ENCODE results near the gene CACNB1.
A peak's percentile ranks its signal among the peaks of the same experiment; 100 is the strongest.

Gene CACNB1

DNA sequence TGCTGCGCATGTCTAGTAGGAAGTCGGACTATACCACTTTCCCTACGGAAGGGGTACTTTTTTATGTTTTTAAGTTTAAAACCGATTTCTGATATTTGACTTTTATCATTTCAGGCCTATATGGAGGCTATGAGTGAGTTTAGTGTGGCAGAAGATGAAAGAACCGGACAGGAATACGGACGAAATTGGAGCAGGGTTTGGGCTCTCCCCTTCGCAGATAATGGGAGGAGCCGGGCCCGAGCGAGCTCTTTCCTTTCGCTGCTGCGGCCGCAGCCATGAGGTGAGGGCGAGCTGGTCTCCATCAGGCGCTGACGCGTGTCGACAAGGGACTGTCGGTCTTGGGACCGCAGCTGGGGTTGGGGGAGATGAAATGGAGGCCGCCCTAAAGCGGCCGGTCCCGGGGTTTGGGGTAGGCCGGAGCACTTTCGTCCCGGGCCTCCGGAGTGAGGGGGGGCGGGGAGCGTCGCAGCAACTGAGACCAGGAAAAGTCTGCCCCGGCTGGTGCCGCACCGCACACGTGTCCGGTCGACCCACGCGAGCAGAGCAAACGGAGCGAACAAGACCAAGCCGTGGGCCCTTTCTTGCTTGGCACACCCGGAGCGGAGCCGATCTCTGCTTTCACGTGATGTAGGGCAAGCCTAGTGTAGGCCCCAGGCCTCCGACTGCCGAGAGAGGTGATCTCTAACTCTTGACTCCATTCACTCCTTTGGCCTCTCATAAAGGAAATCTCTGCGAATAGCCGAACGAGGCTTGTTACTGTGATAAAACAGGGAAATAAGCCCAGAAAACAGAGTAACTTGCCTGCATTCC lies 2.8 kb upstream of the CACNB1 start, which contains the start of gene RPL19:
RPL19 (plus strand) TSS at position 214 of the 810 bp plus-strand sequence; CDS start at position 276, 62 bp downstream.
- DNase-seq (ENCODE audit: low read depth): peak; percentile 34
- H3K4me3 ChIP-seq (ENCODE audit: low read length): peak within 1 kb of the TSS; percentile 79
- TF ChIP-seq, protein P1, sequence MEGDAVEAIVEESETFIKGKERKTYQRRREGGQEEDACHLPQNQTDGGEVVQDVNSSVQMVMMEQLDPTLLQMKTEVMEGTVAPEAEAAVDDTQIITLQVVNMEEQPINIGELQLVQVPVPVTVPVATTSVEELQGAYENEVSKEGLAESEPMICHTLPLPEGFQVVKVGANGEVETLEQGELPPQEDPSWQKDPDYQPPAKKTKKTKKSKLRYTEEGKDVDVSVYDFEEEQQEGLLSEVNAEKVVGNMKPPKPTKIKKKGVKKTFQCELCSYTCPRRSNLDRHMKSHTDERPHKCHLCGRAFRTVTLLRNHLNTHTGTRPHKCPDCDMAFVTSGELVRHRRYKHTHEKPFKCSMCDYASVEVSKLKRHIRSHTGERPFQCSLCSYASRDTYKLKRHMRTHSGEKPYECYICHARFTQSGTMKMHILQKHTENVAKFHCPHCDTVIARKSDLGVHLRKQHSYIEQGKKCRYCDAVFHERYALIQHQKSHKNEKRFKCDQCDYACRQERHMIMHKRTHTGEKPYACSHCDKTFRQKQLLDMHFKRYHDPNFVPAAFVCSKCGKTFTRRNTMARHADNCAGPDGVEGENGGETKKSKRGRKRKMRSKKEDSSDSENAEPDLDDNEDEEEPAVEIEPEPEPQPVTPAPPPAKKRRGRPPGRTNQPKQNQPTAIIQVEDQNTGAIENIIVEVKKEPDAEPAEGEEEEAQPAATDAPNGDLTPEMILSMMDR (conservative IDR thresholded peaks at IDR 0.05; ENCODE audit: low read length): no peak

DNA sequence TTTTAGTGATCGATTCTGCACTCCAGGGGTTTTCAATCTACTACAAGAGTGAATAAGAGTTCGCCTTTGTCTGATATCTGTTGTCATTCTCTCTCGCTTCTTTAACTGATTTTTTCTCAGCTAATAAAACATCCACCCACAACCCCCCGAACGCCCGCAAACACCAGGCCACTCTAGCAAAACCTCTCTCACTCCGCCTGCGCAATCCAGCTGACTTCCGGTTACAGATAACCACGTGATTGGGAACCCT lies 2.3 kb upstream of the CACNB1 start:
- peak; percentile 94 for DNase-seq (ENCODE audit: low read depth)
- TF ChIP-seq, protein P1 (conservative IDR thresholded peaks at IDR 0.05; ENCODE audit: low read length): no peak
- H3K4me3 ChIP-seq (ENCODE audit: low read length): peak overlapping the region; percentile 79

DNA sequence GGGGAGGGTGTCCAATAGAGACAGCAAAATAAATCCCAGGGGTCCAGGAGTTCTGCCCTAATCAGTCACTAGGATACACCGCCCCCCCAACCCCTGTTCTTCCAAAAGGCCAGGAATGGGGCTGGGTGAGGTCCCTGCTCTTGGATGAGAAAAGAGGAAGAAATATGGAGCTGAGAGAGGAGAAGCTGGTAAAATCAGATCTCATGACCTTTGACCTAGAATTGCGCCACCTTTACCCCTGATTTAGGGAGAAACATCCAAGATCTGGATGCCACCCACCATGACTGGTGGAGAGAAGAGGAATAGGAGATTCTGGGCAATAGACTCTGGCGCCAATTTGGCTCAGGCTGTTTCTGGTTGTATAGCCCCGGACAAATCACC lies 707 bp upstream of the CACNB1 start:
- TF ChIP-seq, protein P1 (conservative IDR thresholded peaks at IDR 0.05; ENCODE audit: low read length): no peak
- DNase-seq (ENCODE audit: low read depth): no peak
- peak overlapping the region; percentile 81 for H3K4me3 ChIP-seq (ENCODE audit: low read length)

DNA sequence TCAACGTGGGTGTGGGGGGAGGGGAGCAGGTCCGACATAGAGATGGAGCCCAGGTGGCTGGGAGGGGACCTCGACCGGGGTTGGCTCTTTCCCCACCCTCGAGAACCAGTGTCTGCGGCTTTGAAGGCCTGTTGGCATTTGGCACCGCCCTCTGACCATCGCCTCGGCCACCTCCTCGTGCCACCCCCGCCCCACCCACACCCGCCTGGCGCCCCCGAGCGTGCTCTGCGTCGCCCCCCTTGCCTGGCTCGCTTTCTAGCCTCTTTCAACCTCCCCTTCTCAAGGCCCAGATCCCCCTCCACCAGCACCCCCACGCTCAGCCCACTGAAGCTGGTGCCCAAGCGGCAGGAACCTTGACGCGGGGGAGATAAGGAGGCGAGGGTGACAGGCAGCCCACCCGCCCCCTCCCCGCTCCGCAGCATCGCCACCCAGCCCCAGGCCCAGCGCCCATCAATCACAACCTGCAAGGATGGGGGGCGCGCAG lies 619 bp downstream of the CACNB1 start:
- TF ChIP-seq, protein P1 (conservative IDR thresholded peaks at IDR 0.05; ENCODE audit: low read length): no peak
- peak; percentile 28 for DNase-seq (ENCODE audit: low read depth)
- H3K4me3 ChIP-seq (ENCODE audit: low read length): peak overlapping the region; percentile 81

DNA sequence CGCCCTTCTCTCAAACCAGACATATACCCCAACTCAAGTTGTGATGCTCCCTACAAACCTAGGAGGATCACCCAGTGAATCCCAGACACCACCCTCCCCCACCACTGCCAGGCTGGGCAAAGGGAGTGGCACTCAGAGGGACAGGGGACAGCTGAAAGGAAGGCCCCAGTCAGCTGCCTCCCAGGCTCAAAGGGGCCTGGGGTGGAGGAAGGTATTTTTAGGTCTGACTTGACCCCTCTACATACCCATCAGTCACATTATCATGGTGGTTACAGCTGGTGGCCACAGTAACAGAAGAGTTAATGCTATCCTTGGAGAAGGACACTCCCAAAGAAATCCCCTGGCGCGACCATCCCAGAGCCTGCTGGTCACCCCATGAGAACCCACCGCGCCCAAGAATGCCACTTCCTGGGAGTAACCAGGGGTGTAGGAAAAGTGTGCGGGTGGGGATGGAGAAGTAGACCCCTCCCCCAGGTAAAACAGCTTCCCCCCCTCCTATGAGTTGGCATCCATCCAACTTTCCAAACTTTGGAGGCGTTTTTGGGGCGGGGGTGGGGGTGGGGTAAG lies 1.1 kb downstream of the CACNB1 start:
- DNase-seq (ENCODE audit: low read depth): peak; percentile 17
- H3K4me3 ChIP-seq (ENCODE audit: low read length): peak overlapping the region; percentile 81
- TF ChIP-seq, protein P1 (conservative IDR thresholded peaks at IDR 0.05; ENCODE audit: low read length): no peak

DNA sequence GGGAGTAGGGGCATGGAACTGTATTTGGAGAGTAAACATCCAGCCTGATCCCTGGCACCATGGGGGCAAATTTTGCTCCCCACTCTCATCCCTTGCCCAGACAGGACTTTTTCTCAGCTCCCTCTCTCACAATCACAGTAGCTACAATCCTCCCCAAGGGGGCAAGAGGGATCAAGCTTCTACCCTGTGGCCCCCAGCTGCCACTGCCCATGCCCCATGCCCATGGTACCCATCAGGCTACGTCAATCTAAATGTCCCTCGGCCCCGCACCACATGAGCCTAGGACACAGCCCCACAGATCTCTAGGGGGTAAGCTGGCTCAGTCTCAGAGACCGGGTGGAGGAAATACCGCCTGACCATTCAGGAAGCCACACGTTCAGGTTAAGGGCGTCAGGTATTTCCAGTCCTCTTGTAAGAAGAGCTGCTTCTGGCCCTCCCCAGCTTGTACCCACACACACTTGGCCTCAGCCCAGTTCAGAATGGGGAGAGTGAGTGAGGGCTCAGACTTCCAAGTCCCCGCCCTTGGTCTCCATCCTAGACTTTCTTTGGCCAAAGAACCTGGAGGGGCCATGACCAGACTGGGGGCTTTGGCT lies 1.8 kb downstream of the CACNB1 start:
- no peak for DNase-seq (ENCODE audit: low read depth)
- TF ChIP-seq, protein P1 (conservative IDR thresholded peaks at IDR 0.05; ENCODE audit: low read length): no peak
- peak overlapping the region; percentile 81 for H3K4me3 ChIP-seq (ENCODE audit: low read length)

Measured in AG10803 (cell line).